Calu3 (cell line): ENCODE measurements around the gene ARHGAP31. TPM values are rescaled to one million over a fixed set of nuclear protein-coding genes. Genes with fewer than 3 reads are reported as not detected.

Experiments
- BruUV-seq: library from RNA; stranded (reverse); fragments of 400-500 nt; replicated peaks from 2 replicates; lab custom pipeline; 2021; lab: Mats Ljungman, UMichigan
- CTCF ChIA-PET: fragments of 300-600 bp; sonication (Branson Sonifier 250); formaldehyde crosslinking; loops from one replicate; lab custom pipeline; 2022; ENCODE audit warnings: antibody characterized with exemption; lab: Charles Lee
- DNase-seq: peaks from one replicate; pipeline ENCODE4 v3.0.0; 2022
- H3K27ac Mint-ChIP-seq: one replicate; pipeline ENCODE4 v1.8.0; 2022; ENCODE audit warnings: mixed read lengths; ENCODE audit not compliant: unreplicated experiment
- H3K27me3 Mint-ChIP-seq: one replicate; pipeline ENCODE4 v1.8.0; 2022; ENCODE audit warnings: mixed read lengths; ENCODE audit not compliant: unreplicated experiment
- H3K36me3 Mint-ChIP-seq: one replicate; pipeline ENCODE4 v1.8.0; 2022; ENCODE audit warnings: mild to moderate bottlenecking, moderate library complexity, mixed read lengths; ENCODE audit not compliant: insufficient read depth, unreplicated experiment
- H3K4me1 Mint-ChIP-seq: one replicate; pipeline ENCODE4 v1.8.0; 2022; ENCODE audit warnings: mild to moderate bottlenecking, low read depth, mixed read lengths; ENCODE audit not compliant: unreplicated experiment
- H3K4me3 Mint-ChIP-seq: one replicate; pipeline ENCODE4 v1.8.0; 2022; ENCODE audit warnings: mild to moderate bottlenecking, low read depth, moderate library complexity, mixed read lengths; ENCODE audit not compliant: unreplicated experiment
- H3K9me3 Mint-ChIP-seq: one replicate; pipeline ENCODE4 v1.8.0; 2022; ENCODE audit warnings: low read depth, mixed read lengths; ENCODE audit not compliant: unreplicated experiment
- CTCF ChIP-seq: fragments of 200-600 bp; IDR thresholded peaks from one replicate; pipeline ENCODE4 v1.8.0; 2022; ENCODE audit warnings: antibody characterized with exemption; ENCODE audit not compliant: unreplicated experiment
- intact Hi-C: fragments of 100-400 bp; cut with micrococcal nuclease; formaldehyde crosslinking; loops from one replicate; pipeline ENCODE4 v1.10.0; 2022; ENCODE audit not compliant: unreplicated experiment
- total RNA-seq: library from RNA; stranded (reverse); gene quantifications from 2 replicates; pipeline ENCODE4 v1.2.3, GENCODE V29; 2022

ARHGAP31 gene
- total RNA-seq, 1 experiment from 2014 or later = 0.52 TPM

DNA sequence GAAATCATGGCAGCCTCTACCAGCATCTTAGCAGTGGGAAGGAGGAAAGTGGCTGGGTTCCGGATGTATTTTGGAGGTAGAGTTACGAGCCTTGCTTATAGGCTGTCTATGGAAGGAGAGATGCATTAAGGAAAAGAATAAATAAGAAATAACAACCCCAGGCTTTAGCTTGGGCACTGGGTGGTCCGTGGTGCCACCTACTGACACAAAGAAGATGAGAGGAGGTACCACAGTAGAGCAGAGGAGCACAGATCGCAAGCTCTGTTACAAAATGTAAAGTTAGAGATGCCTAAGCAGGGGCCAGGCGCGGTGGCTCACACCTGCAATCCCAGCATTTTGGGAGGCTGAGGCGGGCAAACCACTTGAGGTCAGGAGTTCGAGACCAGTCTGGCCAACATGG is 94.4 kb downstream of the ARHGAP31 start:
- no peaks in the 10 kb centered on the region for H3K9me3 Mint-ChIP-seq
- CTCF ChIA-PET = interaction anchor here (0.6 to 1.1 kb wide), 2 partner anchors 32 to 148 kb away, joined by 4 read pairs; partner anchors contain the start of gene B4GALT4
- H3K4me1 Mint-ChIP-seq = no peaks in the 10 kb centered on the region
- no peak for TF ChIP-seq CTCF
- intact Hi-C loops = no loop called here
- no peaks in the 10 kb centered on the region for H3K36me3 Mint-ChIP-seq
- no peak overlapping the region for H3K27ac Mint-ChIP-seq
- peaks cover 18% of the 10 kb centered on the region for H3K27me3 Mint-ChIP-seq
- no peak overlapping the region for H3K4me3 Mint-ChIP-seq
- no TSS peak for BruUV-seq
- no peak for DNase-seq

GRCh38 chr3:119395923-119396358 is 101.8 kb downstream of the ARHGAP31 start:
- Mint-ChIP-seq H3K27ac (no peak overlapping the region), H3K36me3 (no peaks in the 10 kb centered on the region), H3K4me3 (no peak overlapping the region), H3K4me1 (no peaks in the 10 kb centered on the region), H3K9me3 (no peaks in the 10 kb centered on the region), H3K27me3 (peaks cover 13% of the 10 kb centered on the region)
- intact Hi-C loops = no loop called here
- no TSS peak for BruUV-seq
- DNase-seq = no peak
- TF ChIP-seq CTCF = no peak
- CTCF ChIA-PET = no interaction called here

DNA sequence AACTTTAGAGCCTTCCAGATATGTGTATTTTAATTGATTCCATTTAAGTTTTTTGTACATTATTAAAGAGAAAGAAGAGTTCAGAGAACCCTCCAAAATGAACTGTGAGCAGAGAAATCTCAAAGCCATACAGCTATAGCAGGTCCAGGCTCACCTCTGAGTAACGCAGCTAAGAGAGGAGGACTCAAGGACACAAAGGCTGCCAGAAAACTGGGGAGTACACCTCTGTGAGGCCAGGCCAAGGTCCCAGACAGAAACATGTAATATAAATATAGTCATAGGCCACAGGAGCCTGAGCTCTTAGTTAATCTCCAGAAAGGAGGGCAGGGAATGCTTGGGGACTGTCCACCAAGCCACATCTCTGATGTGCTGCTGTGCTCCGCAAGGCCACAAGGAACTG is 102.7 kb downstream of the ARHGAP31 start:
- no peaks in the 10 kb centered on the region for H3K9me3 Mint-ChIP-seq

DNA sequence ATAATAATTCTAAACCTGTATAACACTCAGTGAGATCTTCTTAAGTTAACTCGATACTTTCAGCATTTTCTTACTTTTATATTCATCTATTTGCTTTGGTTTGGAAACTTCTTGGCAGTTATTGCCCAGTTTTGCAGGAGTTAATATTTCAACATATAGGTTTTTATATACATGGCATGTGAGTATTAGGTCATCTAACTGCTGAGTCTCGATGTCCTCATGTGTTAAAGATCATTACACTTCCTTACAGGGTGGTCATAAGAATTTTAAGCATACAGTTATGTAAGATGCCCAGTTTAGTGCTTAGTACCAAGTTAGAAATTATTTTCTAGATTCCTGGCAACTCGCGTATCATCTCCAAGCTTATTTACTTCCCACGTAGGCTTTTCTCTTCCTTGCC is 106.3 kb downstream of the ARHGAP31 start:
- intact Hi-C loops = no loop called here
- Mint-ChIP-seq H3K36me3 (no peaks in the 10 kb centered on the region), H3K4me1 (no peaks in the 10 kb centered on the region), H3K4me3 (no peak overlapping the region), H3K9me3 (no peaks in the 10 kb centered on the region), H3K27ac (no peak overlapping the region), H3K27me3 (no peaks in the 10 kb centered on the region)
- CTCF ChIA-PET = no interaction called here
- no peak for TF ChIP-seq CTCF
- no peak for DNase-seq
- BruUV-seq = no TSS peak

More for the DNA sequence above, 102.7 kb downstream of the ARHGAP31 start:
- no peaks in the 10 kb centered on the region for H3K36me3 Mint-ChIP-seq
- intact Hi-C loops = no loop called here
- DNase-seq = no peak
- no peak overlapping the region for H3K27ac Mint-ChIP-seq
- H3K4me3 Mint-ChIP-seq = no peak overlapping the region
- no TSS peak for BruUV-seq
- no peaks in the 10 kb centered on the region for H3K4me1 Mint-ChIP-seq
- peaks cover 13% of the 10 kb centered on the region for H3K27me3 Mint-ChIP-seq
- TF ChIP-seq CTCF = no peak
- CTCF ChIA-PET = no interaction called here
